Measurements from ENCODE around the gene MMP13.

- TF ChIP-seq GATA3 (IDR thresholded peaks at IDR 0.05; ENCODE audit: low read depth, low read length) = no peak
- no peak for TF ChIP-seq GATA2 (IDR thresholded peaks at IDR 0.05; ENCODE audit: low read depth, low read length)
Measured at GRCh38 chr11:102929166-102929565, 26.4 kb downstream of the MMP13 start.

All from SH-SY5Y (cell line).